ENCODE results near the gene STBD1.
"Not testable (repeated sequence)": the region's sequence is repeated elsewhere in the genome, so short reads cannot be mapped to it uniquely, and the experiment has no call there.

STBD1 gene

GRCh38 chr4:76287811-76288210 lies 18.7 kb upstream of the STBD1 start:
- not testable (repeated sequence) for DNase-seq

- no peak for DNase-seq
Measured at GRCh38 chr4:76292730-76293129, 13.8 kb upstream of the STBD1 start.

GRCh38 chr4:76293772-76294171 lies 12.8 kb upstream of the STBD1 start:
- DNase-seq, result no peak

- DNase-seq, result no peak
Measured at GRCh38 chr4:76296286-76296820, 10.2 kb upstream of the STBD1 start.

GRCh38 chr4:76298227-76298626 lies 8.3 kb upstream of the STBD1 start:
- DNase-seq, result no peak

GRCh38 chr4:76300012-76300411 lies 6.5 kb upstream of the STBD1 start:
- DNase-seq, result no peak

- DNase-seq, result no peak
Measured at GRCh38 chr4:76301068-76301774, 5.3 kb upstream of the STBD1 start.

- DNase-seq, result no peak
Measured at GRCh38 chr4:76301775-76302162, 4.8 kb upstream of the STBD1 start.

GRCh38 chr4:76302826-76303438 lies 3.6 kb upstream of the STBD1 start:
- no peak for DNase-seq

- no peak for DNase-seq
Measured at GRCh38 chr4:76305033-76305687, 1.4 kb upstream of the STBD1 start.

- no peak for DNase-seq
Measured at GRCh38 chr4:76306882-76307659, 538 bp downstream of the STBD1 start.

GRCh38 chr4:76307660-76308014 lies 1.1 kb downstream of the STBD1 start:
- no peak for DNase-seq

GRCh38 chr4:76308548-76308947 lies 2.0 kb downstream of the STBD1 start:
- no peak for DNase-seq

GRCh38 chr4:76309939-76310550 lies 3.5 kb downstream of the STBD1 start:
- no peak for DNase-seq

GRCh38 chr4:76310683-76311082 lies 4.2 kb downstream of the STBD1 start:
- DNase-seq, result no peak

- no peak for DNase-seq
Measured at GRCh38 chr4:76311896-76312331, 5.4 kb downstream of the STBD1 start.

- DNase-seq, result no peak
Measured at GRCh38 chr4:76312457-76312856, 5.9 kb downstream of the STBD1 start.

- no peak for DNase-seq
Measured at GRCh38 chr4:76313547-76313946, 7.0 kb downstream of the STBD1 start.

GRCh38 chr4:76315267-76315918 lies 8.9 kb downstream of the STBD1 start:
- DNase-seq, result no peak

GRCh38 chr4:76316131-76316530 lies 9.6 kb downstream of the STBD1 start:
- no peak for DNase-seq

- DNase-seq, result no peak
Measured at GRCh38 chr4:76322236-76322635, 15.7 kb downstream of the STBD1 start.

- DNase-seq, result no peak
Measured at GRCh38 chr4:76325072-76325471, 18.5 kb downstream of the STBD1 start.
